K562 (cell line): Measurements from ENCODE around the gene ITPR2.
"Not testable (repeated sequence)": the region's sequence is repeated elsewhere in the genome, so short reads cannot be mapped to it uniquely, and the experiment has no call there.

Experiments used
- SMC3 ChIP-seq: conservative IDR thresholded peaks from 2 replicates; pipeline ENCODE4 v1.6.1; 2011; ENCODE audit warnings: low read depth, low read length, improper control_type of control experiment; ENCODE audit not compliant: insufficient read depth
- ZNF212 ChIP-seq: fragments of 450-650 bp; formaldehyde crosslinking; IDR thresholded peaks from 2 replicates; pipeline ENCODE4 v1.4.0; 2020; ENCODE audit warnings: mild to moderate bottlenecking
- TF ChIP-seq, protein P1 (sequence below), 3 experiments: IDR thresholded peaks in 2 of 3; conservative IDR thresholded peaks in 1 of 3; 2 replicates each; pipeline ENCODE4 v1.5.1; 2011 to 2012; ENCODE audit warnings: low read length in 3 of 3, mild to moderate bottlenecking in 3 of 3, control low read depth in 2 of 3, improper control_type of control experiment in 1 of 3, inconsistent platforms in 1 of 3, low read depth in 1 of 3, mixed read lengths in 1 of 3, moderate library complexity in 1 of 3; ENCODE audit not compliant: insufficient read depth in 2 of 3
- TF ChIP-seq, protein P2 (sequence below): sonication (generic); formaldehyde crosslinking; IDR thresholded peaks from 2 replicates; pipeline ENCODE4 v1.9.0; 2022; ENCODE audit warnings: mild to moderate bottlenecking, missing genetic modification reagents
- TF ChIP-seq, protein P3 (sequence below): fragments of 150-350 bp; IDR thresholded peaks from 2 replicates; pipeline ENCODE4 v1.6.1; 2014; ENCODE audit warnings: low read depth, mild to moderate bottlenecking, low read length, borderline replicate concordance

DNA sequence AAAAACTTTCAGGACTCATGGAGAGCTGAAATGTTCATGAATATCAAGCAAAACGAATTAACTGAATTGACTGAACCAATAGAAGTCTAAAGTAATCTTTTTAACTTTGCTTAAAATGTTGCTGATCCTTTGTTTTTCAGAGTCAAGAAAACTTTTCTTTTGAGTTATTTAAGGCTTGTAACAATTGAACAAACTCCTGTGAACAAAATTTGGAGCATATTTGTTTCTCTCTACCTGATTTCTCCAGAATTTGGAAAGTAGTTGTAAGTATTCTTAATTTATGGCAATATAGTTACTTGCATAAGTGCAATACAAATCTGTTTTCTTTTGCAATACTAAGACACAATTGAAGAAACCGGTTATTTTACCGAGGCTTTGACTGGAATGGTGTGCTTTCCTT, 77.6 kb downstream of the ITPR2 start:
- TF ChIP-seq, protein P1, sequence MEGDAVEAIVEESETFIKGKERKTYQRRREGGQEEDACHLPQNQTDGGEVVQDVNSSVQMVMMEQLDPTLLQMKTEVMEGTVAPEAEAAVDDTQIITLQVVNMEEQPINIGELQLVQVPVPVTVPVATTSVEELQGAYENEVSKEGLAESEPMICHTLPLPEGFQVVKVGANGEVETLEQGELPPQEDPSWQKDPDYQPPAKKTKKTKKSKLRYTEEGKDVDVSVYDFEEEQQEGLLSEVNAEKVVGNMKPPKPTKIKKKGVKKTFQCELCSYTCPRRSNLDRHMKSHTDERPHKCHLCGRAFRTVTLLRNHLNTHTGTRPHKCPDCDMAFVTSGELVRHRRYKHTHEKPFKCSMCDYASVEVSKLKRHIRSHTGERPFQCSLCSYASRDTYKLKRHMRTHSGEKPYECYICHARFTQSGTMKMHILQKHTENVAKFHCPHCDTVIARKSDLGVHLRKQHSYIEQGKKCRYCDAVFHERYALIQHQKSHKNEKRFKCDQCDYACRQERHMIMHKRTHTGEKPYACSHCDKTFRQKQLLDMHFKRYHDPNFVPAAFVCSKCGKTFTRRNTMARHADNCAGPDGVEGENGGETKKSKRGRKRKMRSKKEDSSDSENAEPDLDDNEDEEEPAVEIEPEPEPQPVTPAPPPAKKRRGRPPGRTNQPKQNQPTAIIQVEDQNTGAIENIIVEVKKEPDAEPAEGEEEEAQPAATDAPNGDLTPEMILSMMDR (IDR thresholded peaks at IDR 0.05 in 2 of 3, conservative IDR thresholded peaks at IDR 0.05 in 1 of 3; ENCODE audit: insufficient read depth in 2 of 3, low read depth in 1 of 3, low read length in 3 of 3), result not testable (repeated sequence)
- TF ChIP-seq, protein P2, sequence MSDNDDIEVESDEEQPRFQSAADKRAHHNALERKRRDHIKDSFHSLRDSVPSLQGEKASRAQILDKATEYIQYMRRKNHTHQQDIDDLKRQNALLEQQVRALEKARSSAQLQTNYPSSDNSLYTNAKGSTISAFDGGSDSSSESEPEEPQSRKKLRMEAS, result not testable (repeated sequence)
- TF ChIP-seq ZNF212 (CRISPR knock-in tag); SMC3: not testable (repeated sequence)
- TF ChIP-seq, protein P3, sequence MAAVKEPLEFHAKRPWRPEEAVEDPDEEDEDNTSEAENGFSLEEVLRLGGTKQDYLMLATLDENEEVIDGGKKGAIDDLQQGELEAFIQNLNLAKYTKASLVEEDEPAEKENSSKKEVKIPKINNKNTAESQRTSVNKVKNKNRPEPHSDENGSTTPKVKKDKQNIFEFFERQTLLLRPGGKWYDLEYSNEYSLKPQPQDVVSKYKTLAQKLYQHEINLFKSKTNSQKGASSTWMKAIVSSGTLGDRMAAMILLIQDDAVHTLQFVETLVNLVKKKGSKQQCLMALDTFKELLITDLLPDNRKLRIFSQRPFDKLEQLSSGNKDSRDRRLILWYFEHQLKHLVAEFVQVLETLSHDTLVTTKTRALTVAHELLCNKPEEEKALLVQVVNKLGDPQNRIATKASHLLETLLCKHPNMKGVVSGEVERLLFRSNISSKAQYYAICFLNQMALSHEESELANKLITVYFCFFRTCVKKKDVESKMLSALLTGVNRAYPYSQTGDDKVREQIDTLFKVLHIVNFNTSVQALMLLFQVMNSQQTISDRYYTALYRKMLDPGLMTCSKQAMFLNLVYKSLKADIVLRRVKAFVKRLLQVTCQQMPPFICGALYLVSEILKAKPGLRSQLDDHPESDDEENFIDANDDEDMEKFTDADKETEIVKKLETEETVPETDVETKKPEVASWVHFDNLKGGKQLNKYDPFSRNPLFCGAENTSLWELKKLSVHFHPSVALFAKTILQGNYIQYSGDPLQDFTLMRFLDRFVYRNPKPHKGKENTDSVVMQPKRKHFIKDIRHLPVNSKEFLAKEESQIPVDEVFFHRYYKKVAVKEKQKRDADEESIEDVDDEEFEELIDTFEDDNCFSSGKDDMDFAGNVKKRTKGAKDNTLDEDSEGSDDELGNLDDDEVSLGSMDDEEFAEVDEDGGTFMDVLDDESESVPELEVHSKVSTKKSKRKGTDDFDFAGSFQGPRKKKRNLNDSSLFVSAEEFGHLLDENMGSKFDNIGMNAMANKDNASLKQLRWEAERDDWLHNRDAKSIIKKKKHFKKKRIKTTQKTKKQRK, result not testable (repeated sequence)
